Measurements from ENCODE around the gene SLC36A4. TPM values are rescaled to one million over a fixed set of nuclear protein-coding genes. Genes with fewer than 3 reads are reported as not detected.

SLC36A4 gene
- total RNA-seq, 1 donor = 18.1 TPM

DNA sequence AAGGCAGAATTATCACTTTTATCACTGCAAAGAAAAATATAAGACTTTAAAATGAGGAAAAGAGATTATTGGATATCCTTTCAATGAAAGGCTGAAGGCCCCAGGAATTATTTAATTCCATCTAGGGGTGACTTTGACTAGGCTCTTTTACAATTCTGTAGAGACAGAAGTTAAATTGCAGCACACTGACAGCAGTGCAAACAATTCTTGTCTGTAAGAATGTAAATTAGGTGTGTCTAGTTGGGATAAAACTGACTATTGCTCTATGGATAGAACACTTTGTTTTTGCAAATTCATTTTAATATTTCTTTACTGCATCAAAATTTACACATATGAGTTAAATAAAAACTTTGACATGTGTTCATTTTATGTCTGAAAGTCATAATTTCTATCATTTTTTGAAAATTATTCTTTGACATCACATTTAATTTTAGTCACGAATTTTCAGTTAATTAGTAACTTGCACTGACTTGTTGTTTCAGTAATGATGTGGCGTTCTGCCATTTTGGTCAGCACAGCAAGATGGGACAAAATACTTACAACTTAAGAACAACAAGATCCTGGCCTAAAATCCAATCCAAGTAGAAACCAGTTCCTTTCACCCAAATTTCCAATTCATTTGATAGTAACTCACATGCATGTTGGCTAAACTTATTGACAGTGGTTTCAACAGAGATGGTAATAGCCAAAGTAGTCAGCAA lies 75.1 kb downstream of the SLC36A4 start:
- DNase-seq (ENCODE audit: insufficient read length, low spot score, missing footprints) = no peak
- Histone ChIP-seq H3K27me3 (ENCODE audit: insufficient read depth, low read length) (peaks cover under 1% of the 10 kb centered on the region), H3K79me2 (ENCODE audit: insufficient read depth, low read length) (no peaks in the 10 kb centered on the region)

DNA sequence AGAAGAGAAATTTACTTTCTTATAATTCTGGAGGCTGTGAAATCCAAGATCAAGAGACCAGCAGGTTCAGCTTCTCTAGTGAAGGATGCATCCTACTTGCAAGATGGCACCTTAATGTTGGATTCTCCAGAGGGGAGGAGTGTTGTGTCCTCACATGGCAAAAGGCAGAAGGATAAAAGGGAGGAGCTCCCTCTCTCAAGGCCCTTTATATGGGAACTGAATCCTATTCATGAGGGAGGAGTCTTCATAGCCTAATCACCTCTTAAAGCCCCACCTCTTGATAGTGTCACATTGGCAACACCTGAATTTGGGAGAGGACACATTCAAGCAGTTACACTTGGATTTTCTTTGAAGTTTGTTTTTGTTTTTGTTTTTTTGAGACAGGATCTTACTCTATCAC lies 79.5 kb downstream of the SLC36A4 start:
- Histone ChIP-seq H3K27ac (ENCODE audit: low read depth, low read length) (no peak overlapping the region), H3K27me3 (ENCODE audit: insufficient read depth, low read length) (peaks cover 7% of the 10 kb centered on the region), H3K9me3 (ENCODE audit: low read depth, low read length) (no peaks in the 10 kb centered on the region), H3K36me3 (ENCODE audit: insufficient read depth, low read length) (no peaks in the 10 kb centered on the region), H4K20me1 (ENCODE audit: insufficient read depth, low read length) (no peaks in the 10 kb centered on the region), H2AFZ (ENCODE audit: low read length) (no peak overlapping the region), H3K4me3 (ENCODE audit: insufficient read depth, low read length) (no peak overlapping the region), H3K4me1 (ENCODE audit: insufficient read depth, low read length) (no peaks in the 10 kb centered on the region), H3K79me2 (ENCODE audit: insufficient read depth, low read length) (no peaks in the 10 kb centered on the region), H3K4me2 (ENCODE audit: insufficient read depth, low read length) (no peak overlapping the region)
- TF ChIP-seq, protein P1, sequence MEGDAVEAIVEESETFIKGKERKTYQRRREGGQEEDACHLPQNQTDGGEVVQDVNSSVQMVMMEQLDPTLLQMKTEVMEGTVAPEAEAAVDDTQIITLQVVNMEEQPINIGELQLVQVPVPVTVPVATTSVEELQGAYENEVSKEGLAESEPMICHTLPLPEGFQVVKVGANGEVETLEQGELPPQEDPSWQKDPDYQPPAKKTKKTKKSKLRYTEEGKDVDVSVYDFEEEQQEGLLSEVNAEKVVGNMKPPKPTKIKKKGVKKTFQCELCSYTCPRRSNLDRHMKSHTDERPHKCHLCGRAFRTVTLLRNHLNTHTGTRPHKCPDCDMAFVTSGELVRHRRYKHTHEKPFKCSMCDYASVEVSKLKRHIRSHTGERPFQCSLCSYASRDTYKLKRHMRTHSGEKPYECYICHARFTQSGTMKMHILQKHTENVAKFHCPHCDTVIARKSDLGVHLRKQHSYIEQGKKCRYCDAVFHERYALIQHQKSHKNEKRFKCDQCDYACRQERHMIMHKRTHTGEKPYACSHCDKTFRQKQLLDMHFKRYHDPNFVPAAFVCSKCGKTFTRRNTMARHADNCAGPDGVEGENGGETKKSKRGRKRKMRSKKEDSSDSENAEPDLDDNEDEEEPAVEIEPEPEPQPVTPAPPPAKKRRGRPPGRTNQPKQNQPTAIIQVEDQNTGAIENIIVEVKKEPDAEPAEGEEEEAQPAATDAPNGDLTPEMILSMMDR (IDR thresholded peaks at IDR 0.05; ENCODE audit: extremely low read depth, low read depth, low read length) = no peak
- DNase-seq (ENCODE audit: insufficient read length, low spot score, missing footprints) = no peak

More for the DNA sequence above, 75.1 kb downstream of the SLC36A4 start:
- H3K36me3 ChIP-seq (ENCODE audit: insufficient read depth, low read length) = no peaks in the 10 kb centered on the region
- H2AFZ ChIP-seq (ENCODE audit: low read length) = no peak overlapping the region
- H3K9me3 ChIP-seq (ENCODE audit: low read depth, low read length) = no peaks in the 10 kb centered on the region
- H3K4me3 ChIP-seq (ENCODE audit: insufficient read depth, low read length) = no peak overlapping the region
- TF ChIP-seq, protein P1 (IDR thresholded peaks at IDR 0.05; ENCODE audit: extremely low read depth, low read depth, low read length) = no peak
- H3K27ac ChIP-seq (ENCODE audit: low read depth, low read length) = no peak overlapping the region
- no peak overlapping the region for H3K4me2 ChIP-seq (ENCODE audit: insufficient read depth, low read length)
- H3K4me1 ChIP-seq (ENCODE audit: insufficient read depth, low read length) = no peaks in the 10 kb centered on the region
- H4K20me1 ChIP-seq (ENCODE audit: insufficient read depth, low read length) = no peaks in the 10 kb centered on the region

DNA sequence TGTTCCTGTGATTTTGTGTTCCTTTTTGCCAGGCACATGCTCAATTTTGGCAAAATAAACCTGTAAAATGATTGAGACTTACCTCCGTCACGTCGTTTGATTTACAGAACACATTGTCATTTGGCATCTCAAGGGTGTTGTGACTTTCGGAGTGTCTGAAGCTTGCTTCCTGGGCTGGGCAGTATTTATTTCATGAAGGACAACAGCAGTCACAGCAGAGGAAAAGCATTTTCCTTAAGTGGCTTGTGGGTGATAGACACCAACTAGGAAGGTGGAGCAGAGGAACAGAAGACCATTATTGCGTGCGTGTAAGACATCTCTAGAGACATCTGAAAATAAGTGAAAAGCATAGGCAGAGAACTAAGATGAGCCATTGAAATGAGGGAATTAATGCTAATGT lies 80.2 kb downstream of the SLC36A4 start:
- no peaks in the 10 kb centered on the region for H3K9me3 ChIP-seq (ENCODE audit: low read depth, low read length)
- TF ChIP-seq, protein P1 (IDR thresholded peaks at IDR 0.05; ENCODE audit: extremely low read depth, low read depth, low read length) = no peak
- no peak for DNase-seq (ENCODE audit: insufficient read length, low spot score, missing footprints)
- H3K4me3 ChIP-seq (ENCODE audit: insufficient read depth, low read length) = no peak overlapping the region
- no peaks in the 10 kb centered on the region for H4K20me1 ChIP-seq (ENCODE audit: insufficient read depth, low read length)
- no peaks in the 10 kb centered on the region for H3K79me2 ChIP-seq (ENCODE audit: insufficient read depth, low read length)
- no peak overlapping the region for H2AFZ ChIP-seq (ENCODE audit: low read length)
- H3K27ac ChIP-seq (ENCODE audit: low read depth, low read length) = no peak overlapping the region
- no peak overlapping the region for H3K4me2 ChIP-seq (ENCODE audit: insufficient read depth, low read length)
- no peaks in the 10 kb centered on the region for H3K4me1 ChIP-seq (ENCODE audit: insufficient read depth, low read length)
- peaks cover 7% of the 10 kb centered on the region for H3K27me3 ChIP-seq (ENCODE audit: insufficient read depth, low read length)
- no peaks in the 10 kb centered on the region for H3K36me3 ChIP-seq (ENCODE audit: insufficient read depth, low read length)

DNA sequence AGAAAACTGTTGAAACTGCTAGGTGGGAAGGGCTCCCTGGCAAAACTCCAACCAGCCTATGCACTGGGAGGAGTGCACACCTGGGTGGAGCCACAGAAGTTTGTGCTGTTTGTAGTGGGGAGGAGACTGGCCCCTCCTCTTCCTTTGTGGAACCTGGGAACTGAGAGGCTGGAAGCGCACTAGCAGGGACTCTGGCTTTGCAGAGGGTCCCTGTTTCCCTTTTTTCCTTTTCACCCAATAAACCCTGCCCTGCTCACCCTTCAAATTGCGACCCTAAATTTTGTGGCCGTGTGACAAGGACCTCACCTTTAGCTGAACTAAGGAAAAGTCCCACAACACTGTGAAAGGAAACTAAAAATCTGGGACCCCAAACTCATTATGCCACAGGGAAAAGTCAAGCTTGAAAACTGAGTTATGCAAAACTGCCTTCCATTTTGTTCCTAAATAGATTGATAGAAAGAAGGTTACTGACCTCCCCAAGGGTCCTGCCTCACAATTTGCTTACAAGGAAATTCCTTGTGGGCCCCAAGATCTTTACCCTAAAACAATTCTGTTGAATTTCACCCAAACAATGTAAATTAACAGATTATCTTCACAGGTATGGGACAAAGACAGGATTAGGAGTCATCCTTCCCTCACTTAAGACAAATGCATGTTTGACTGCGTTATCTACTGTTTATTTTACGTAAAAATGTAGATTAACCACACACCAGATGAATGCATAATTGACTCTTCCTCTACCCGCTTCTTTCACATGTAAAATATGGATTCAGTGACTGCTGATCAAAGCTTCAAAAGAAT lies 81.0 kb downstream of the SLC36A4 start:
- H3K27me3 ChIP-seq (ENCODE audit: insufficient read depth, low read length) = peaks cover 7% of the 10 kb centered on the region
- no peaks in the 10 kb centered on the region for H3K9me3 ChIP-seq (ENCODE audit: low read depth, low read length)
- H4K20me1 ChIP-seq (ENCODE audit: insufficient read depth, low read length) = no peaks in the 10 kb centered on the region
- no peak overlapping the region for H3K27ac ChIP-seq (ENCODE audit: low read depth, low read length)
- H2AFZ ChIP-seq (ENCODE audit: low read length) = no peak overlapping the region
- no peak for DNase-seq (ENCODE audit: insufficient read length, low spot score, missing footprints)
- no peaks in the 10 kb centered on the region for H3K79me2 ChIP-seq (ENCODE audit: insufficient read depth, low read length)
- TF ChIP-seq, protein P1 (IDR thresholded peaks at IDR 0.05; ENCODE audit: extremely low read depth, low read depth, low read length) = no peak
- no peak overlapping the region for H3K4me2 ChIP-seq (ENCODE audit: insufficient read depth, low read length)
- H3K4me3 ChIP-seq (ENCODE audit: insufficient read depth, low read length) = no peak overlapping the region
- H3K4me1 ChIP-seq (ENCODE audit: insufficient read depth, low read length) = no peaks in the 10 kb centered on the region
- no peaks in the 10 kb centered on the region for H3K36me3 ChIP-seq (ENCODE audit: insufficient read depth, low read length)

Measured in osteoblast (primary cell).